Type B pancreatic cell (in vitro differentiated cells): ENCODE measurements around the gene NOD2. TPM values are rescaled to one million over a fixed set of nuclear protein-coding genes. Genes with fewer than 3 reads are reported as not detected.

Source experiments
- DNase-seq: peaks from one replicate; pipeline ENCODE4 v3.0.0; 2021; ENCODE audit warnings: mixed read lengths; ENCODE audit not compliant: unreplicated experiment; ENCODE audit errors: extremely low spot score
- H3K27ac Mint-ChIP-seq: 2 replicates; pipeline ENCODE4 v1.8.0; 2021; ENCODE audit warnings: mild to moderate bottlenecking, mixed read lengths
- H3K27me3 Mint-ChIP-seq: 2 replicates; pipeline ENCODE4 v1.8.0; 2021; ENCODE audit warnings: mixed read lengths
- H3K36me3 Mint-ChIP-seq: 2 replicates; pipeline ENCODE4 v1.8.0; 2021; ENCODE audit warnings: mixed read lengths
- H3K4me1 Mint-ChIP-seq: one replicate; pipeline ENCODE4 v1.8.0; 2021; ENCODE audit warnings: mixed read lengths; ENCODE audit not compliant: unreplicated experiment
- H3K4me3 Mint-ChIP-seq: 2 replicates; pipeline ENCODE4 v1.8.0; 2021; ENCODE audit warnings: mild to moderate bottlenecking, mixed read lengths
- H3K9me3 Mint-ChIP-seq: 2 replicates; pipeline ENCODE4 v1.8.0; 2021; ENCODE audit warnings: mixed read lengths
- CTCF ChIP-seq: fragments of 200-600 bp; sonication (generic); conservative IDR thresholded peaks from 2 replicates; pipeline ENCODE4 v1.5.0; 2021; ENCODE audit warnings: antibody characterized with exemption, mild to moderate bottlenecking
- total RNA-seq: library from RNA; stranded (reverse); gene quantifications from 2 replicates; pipeline ENCODE4 v1.2.1, GENCODE V29; 2021; ENCODE audit warnings: low replicate concordance

Gene NOD2
- total RNA-seq, 1 donor from 2014 or later: 0.31 TPM

- Mint-ChIP-seq H3K36me3 (no peaks in the 10 kb centered on the region), H3K9me3 (peaks cover 13% of the 10 kb centered on the region), H3K4me3 (peak overlapping the region; percentile 27), H3K4me1 (peaks cover 23% of the 10 kb centered on the region), H3K27me3 (no peaks in the 10 kb centered on the region), H3K27ac (peak overlapping the region; percentile 64)
- DNase-seq: no peak
- TF ChIP-seq CTCF: no peak
These were observed 28.4 kb downstream of the NOD2 start for GRCh38 chr16:50721549-50722404.

- Mint-ChIP-seq H3K4me1 (peaks cover 17% of the 10 kb centered on the region), H3K27me3 (no peaks in the 10 kb centered on the region), H3K36me3 (no peaks in the 10 kb centered on the region), H3K4me3 (no peak overlapping the region), H3K9me3 (peaks cover 13% of the 10 kb centered on the region), H3K27ac (no peak overlapping the region)
- no peak for TF ChIP-seq CTCF
- DNase-seq: no peak
These were observed 29.0 kb downstream of the NOD2 start for GRCh38 chr16:50722405-50722737.

- Mint-ChIP-seq H3K4me1 (peaks cover 14% of the 10 kb centered on the region), H3K27me3 (no peaks in the 10 kb centered on the region), H3K4me3 (no peak overlapping the region), H3K36me3 (no peaks in the 10 kb centered on the region), H3K27ac (no peak overlapping the region), H3K9me3 (peaks cover 13% of the 10 kb centered on the region)
- no peak for DNase-seq
- no peak for TF ChIP-seq CTCF
These were observed 29.6 kb downstream of the NOD2 start for GRCh38 chr16:50722960-50723359.

GRCh38 chr16:50724306-50724705, 30.9 kb downstream of the NOD2 start:
- TF ChIP-seq CTCF: no peak
- no peaks in the 10 kb centered on the region for H3K36me3 Mint-ChIP-seq
- H3K4me1 Mint-ChIP-seq: peaks cover 4% of the 10 kb centered on the region
- no peak for DNase-seq
- H3K4me3 Mint-ChIP-seq: no peak overlapping the region
- H3K27me3 Mint-ChIP-seq: no peaks in the 10 kb centered on the region
- H3K27ac Mint-ChIP-seq: no peak overlapping the region
- H3K9me3 Mint-ChIP-seq: peaks cover 13% of the 10 kb centered on the region

GRCh38 chr16:50731130-50731988, 38.0 kb downstream of the NOD2 start:
- no peak for TF ChIP-seq CTCF
- DNase-seq: no peak
- peaks cover 4% of the 10 kb centered on the region for H3K4me1 Mint-ChIP-seq
- H3K36me3 Mint-ChIP-seq: no peaks in the 10 kb centered on the region
- H3K27ac Mint-ChIP-seq: no peak overlapping the region
- peaks cover 6% of the 10 kb centered on the region for H3K9me3 Mint-ChIP-seq
- no peak overlapping the region for H3K4me3 Mint-ChIP-seq
- H3K27me3 Mint-ChIP-seq: peaks cover 11% of the 10 kb centered on the region
